T-helper 1 cell treated with Interleukin-12 subunit alpha and Interleukin-12 subunit beta and Interleukin-4 antibody, amounts not matched to agents 30 ng/mL and 1 ng/mL, for 36 hours (primary cell): Measurements from ENCODE around the gene DNMT3A. TPM values are rescaled to one million over a fixed set of nuclear protein-coding genes. Genes with fewer than 3 reads are reported as not detected.

ENCODE experiments used
- total RNA-seq: library from RNA; stranded (reverse); gene quantifications from 2 replicates; pipeline ENCODE4 v1.2.3, GENCODE V29; 2022

Gene DNMT3A
- total RNA-seq, 1 donor from 2014 or later = 80.6 TPM

Other genes with a start within 250 kb of the DNMT3A start
- gene POMC, start 173.3 kb downstream of the DNMT3A start, total RNA-seq = 3.4 and 4.6 TPM in 2 replicates